Measurements from ENCODE around the gene OR10T2.
"Not testable (repeated sequence)": the region's sequence is repeated elsewhere in the genome, so short reads cannot be mapped to it uniquely, and the experiment has no call there.

Gene OR10T2

GRCh38 chr1:158356616-158357015 is 42.6 kb downstream of the OR10T2 start:
- DNase-seq (ENCODE audit: low spot score), result no peak

GRCh38 chr1:158355773-158356285 is 43.4 kb downstream of the OR10T2 start:
- no peak for DNase-seq (ENCODE audit: low spot score)

GRCh38 chr1:158354255-158354654 is 45.0 kb downstream of the OR10T2 start:
- no peak for DNase-seq (ENCODE audit: low spot score)

- no peak for DNase-seq (ENCODE audit: low spot score)
Measured at GRCh38 chr1:158353303-158354075, 45.8 kb downstream of the OR10T2 start, which contains the start of gene CD1E. Gene CD1E, plus strand, starts transcription at chr1:158353894. Its CDS starts 95 bp downstream, at chr1:158353989.

GRCh38 chr1:158348946-158349345 is 50.3 kb downstream of the OR10T2 start:
- DNase-seq (ENCODE audit: low spot score), result not testable (repeated sequence)

Measured in cerebellar cortex (tissue), 1 donor.